22Rv1 (cell line): ENCODE results near the gene NUSAP1.

Experiments used
- ZFX ChIP-seq: fragments of 450-650 bp; IDR thresholded peaks from 2 replicates; pipeline ENCODE4 v1.6.1; 2017; ENCODE audit warnings: antibody characterized with exemption, borderline replicate concordance
- TF ChIP-seq, protein P1 (sequence below): fragments of 450-650 bp; IDR thresholded peaks from 2 replicates; pipeline ENCODE4 v1.5.1; 2017; ENCODE audit warnings: mild to moderate bottlenecking

GRCh38 chr15:41334293-41335120, 1.8 kb downstream of the NUSAP1 start:
- TF ChIP-seq, protein P1, sequence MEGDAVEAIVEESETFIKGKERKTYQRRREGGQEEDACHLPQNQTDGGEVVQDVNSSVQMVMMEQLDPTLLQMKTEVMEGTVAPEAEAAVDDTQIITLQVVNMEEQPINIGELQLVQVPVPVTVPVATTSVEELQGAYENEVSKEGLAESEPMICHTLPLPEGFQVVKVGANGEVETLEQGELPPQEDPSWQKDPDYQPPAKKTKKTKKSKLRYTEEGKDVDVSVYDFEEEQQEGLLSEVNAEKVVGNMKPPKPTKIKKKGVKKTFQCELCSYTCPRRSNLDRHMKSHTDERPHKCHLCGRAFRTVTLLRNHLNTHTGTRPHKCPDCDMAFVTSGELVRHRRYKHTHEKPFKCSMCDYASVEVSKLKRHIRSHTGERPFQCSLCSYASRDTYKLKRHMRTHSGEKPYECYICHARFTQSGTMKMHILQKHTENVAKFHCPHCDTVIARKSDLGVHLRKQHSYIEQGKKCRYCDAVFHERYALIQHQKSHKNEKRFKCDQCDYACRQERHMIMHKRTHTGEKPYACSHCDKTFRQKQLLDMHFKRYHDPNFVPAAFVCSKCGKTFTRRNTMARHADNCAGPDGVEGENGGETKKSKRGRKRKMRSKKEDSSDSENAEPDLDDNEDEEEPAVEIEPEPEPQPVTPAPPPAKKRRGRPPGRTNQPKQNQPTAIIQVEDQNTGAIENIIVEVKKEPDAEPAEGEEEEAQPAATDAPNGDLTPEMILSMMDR, result no peak
- TF ChIP-seq ZFX, result no peak
